ENCODE measurements around the gene PTN.

The PTN gene

DNA sequence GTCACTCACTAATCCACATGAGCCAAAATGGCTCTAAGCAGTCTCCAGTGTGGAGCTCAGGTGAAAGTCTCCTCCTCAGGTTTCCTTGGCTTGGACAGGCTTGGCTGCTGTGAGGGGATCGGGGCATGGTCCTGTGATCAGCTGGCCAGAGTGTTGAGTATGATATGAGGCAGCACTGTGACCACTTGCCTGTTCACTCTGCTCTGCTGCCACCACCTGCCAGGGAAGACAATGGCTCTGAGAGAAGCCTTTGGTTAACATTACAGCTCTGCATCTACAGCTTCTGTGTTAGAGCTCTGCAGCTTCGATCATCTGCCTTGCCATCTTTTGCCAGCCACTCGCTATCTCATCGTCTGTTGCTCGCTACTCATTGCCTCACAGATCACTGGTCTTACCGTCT lies 20.1 kb upstream of the PTN start:
- H3K36me3 ChIP-seq (replicated peaks in 1 of 2; ENCODE audit: control insufficient read depth in 2 of 2, insufficient read depth in 2 of 2, low read length in 2 of 2), result peaks cover 0 to 2% of the 10 kb centered on the region in 2 donors
- no peak overlapping the region for H3K4me2 ChIP-seq (ENCODE audit: insufficient read depth, low read length, poor library complexity, severe bottlenecking)
- no peak overlapping the region for H2BK15ac ChIP-seq (ENCODE audit: low read length)
- no peak overlapping the region for H3K18ac ChIP-seq (ENCODE audit: low read length)
- H3K14ac ChIP-seq (ENCODE audit: low read length), result no peak overlapping the region
- H3K4ac ChIP-seq (ENCODE audit: low read length), result no peak overlapping the region
- WGBS, 2 donors (ENCODE audit: extremely low coverage in 2 of 2, insufficient read length in 2 of 2, insufficient replicate concordance in 1 of 2), result no CpG with 5 or more reads among the region's 6 CpGs
- H4K91ac ChIP-seq (ENCODE audit: low read depth, low read length, poor library complexity), result no peak overlapping the region
- H3K9ac ChIP-seq (ENCODE audit: low read depth, low read length, poor library complexity), result no peak overlapping the region
- H3K27me3 ChIP-seq (ENCODE audit: control insufficient read depth in 3 of 3, insufficient read depth in 3 of 3, low read depth in 1 of 3, low read length in 3 of 3), result no peaks in the 10 kb centered on the region
- no peak for DNase-seq (ENCODE audit: low spot score)
- H2BK5ac ChIP-seq (ENCODE audit: low read length), result no peak overlapping the region
- no peak overlapping the region for H4K8ac ChIP-seq (ENCODE audit: low read depth, low read length)
- peaks cover 23 to 55% of the 10 kb centered on the region in 2 donors for H3K9me3 ChIP-seq (replicated peaks in 1 of 2; ENCODE audit: control insufficient read depth in 2 of 2, insufficient read depth in 1 of 2, low read depth in 1 of 2, low read length in 2 of 2)
- H3K27ac ChIP-seq (replicated peaks; ENCODE audit: low read length), result no peak overlapping the region
- no peak overlapping the region for H3K4me3 ChIP-seq (ENCODE audit: low read length in 2 of 2)
- no peaks in the 10 kb centered on the region for H3K4me1 ChIP-seq (ENCODE audit: control insufficient read depth in 2 of 2, insufficient read depth in 1 of 2, low read depth in 1 of 2, low read length in 2 of 2)
- H2BK120ac ChIP-seq (ENCODE audit: low read depth, low read length), result no peak overlapping the region
- H3K79me1 ChIP-seq (ENCODE audit: low read depth, low read length), result no peaks in the 10 kb centered on the region
- H2AK5ac ChIP-seq (ENCODE audit: low read depth, low read length), result no peak overlapping the region
- H2BK12ac ChIP-seq (ENCODE audit: low read length), result no peak overlapping the region
- H3K23ac ChIP-seq (ENCODE audit: low read depth, low read length, poor library complexity), result no peak overlapping the region
- no peak overlapping the region for H2AFZ ChIP-seq (ENCODE audit: low read length)

- Histone ChIP-seq H3K4me1 (ENCODE audit: control insufficient read depth in 2 of 2, insufficient read depth in 1 of 2, low read depth in 1 of 2, low read length in 2 of 2) (no peaks in the 10 kb centered on the region), H3K4ac (ENCODE audit: low read length) (no peak overlapping the region), H3K4me2 (ENCODE audit: insufficient read depth, low read length, poor library complexity, severe bottlenecking) (no peak overlapping the region), H3K9me3 (replicated peaks in 1 of 2; ENCODE audit: control insufficient read depth in 2 of 2, insufficient read depth in 1 of 2, low read depth in 1 of 2, low read length in 2 of 2) (peaks cover 24 to 60% of the 10 kb centered on the region in 2 donors), H4K8ac (ENCODE audit: low read depth, low read length) (no peak overlapping the region), H3K18ac (ENCODE audit: low read length) (no peak overlapping the region), H3K79me1 (ENCODE audit: low read depth, low read length) (no peaks in the 10 kb centered on the region), H2AK5ac (ENCODE audit: low read depth, low read length) (no peak overlapping the region), H3K9ac (ENCODE audit: low read depth, low read length, poor library complexity) (no peak overlapping the region), H3K36me3 (replicated peaks in 1 of 2; ENCODE audit: control insufficient read depth in 2 of 2, insufficient read depth in 2 of 2, low read length in 2 of 2) (peaks cover 0 to 2% of the 10 kb centered on the region in 2 donors), H3K27me3 (ENCODE audit: control insufficient read depth in 3 of 3, insufficient read depth in 3 of 3, low read depth in 1 of 3, low read length in 3 of 3) (no peaks in the 10 kb centered on the region), H2BK15ac (ENCODE audit: low read length) (no peak overlapping the region), H3K14ac (ENCODE audit: low read length) (no peak overlapping the region), H3K27ac (replicated peaks; ENCODE audit: low read length) (no peak overlapping the region), H2BK120ac (ENCODE audit: low read depth, low read length) (no peak overlapping the region), H3K23ac (ENCODE audit: low read depth, low read length, poor library complexity) (no peak overlapping the region), H2BK5ac (ENCODE audit: low read length) (no peak overlapping the region), H4K91ac (ENCODE audit: low read depth, low read length, poor library complexity) (no peak overlapping the region), H2BK12ac (ENCODE audit: low read length) (no peak overlapping the region), H3K4me3 (ENCODE audit: low read length in 2 of 2) (no peak overlapping the region), H2AFZ (ENCODE audit: low read length) (no peak overlapping the region)
- WGBS, 2 donors (ENCODE audit: extremely low coverage in 2 of 2, insufficient read length in 2 of 2, insufficient replicate concordance in 1 of 2), result 55 to 100% methylated on average over 1 of the region's 1 CpG
- peak; percentile 24 for DNase-seq (ENCODE audit: low spot score)
Observed at GRCh38 chr7:137360087-137360679, 16.6 kb upstream of the PTN start.

GRCh38 chr7:137354961-137355360 lies 11.4 kb upstream of the PTN start:
- DNase-seq (ENCODE audit: low spot score), result no peak
- H3K27me3 ChIP-seq (ENCODE audit: control insufficient read depth in 3 of 3, insufficient read depth in 3 of 3, low read depth in 1 of 3, low read length in 3 of 3), result no peaks in the 10 kb centered on the region
- H3K9ac ChIP-seq (ENCODE audit: low read depth, low read length, poor library complexity), result no peak overlapping the region
- no peak overlapping the region for H2BK15ac ChIP-seq (ENCODE audit: low read length)
- no peaks in the 10 kb centered on the region for H3K4me1 ChIP-seq (ENCODE audit: control insufficient read depth in 2 of 2, insufficient read depth in 1 of 2, low read depth in 1 of 2, low read length in 2 of 2)
- H2AFZ ChIP-seq (ENCODE audit: low read length), result no peak overlapping the region
- no peak overlapping the region for H3K23ac ChIP-seq (ENCODE audit: low read depth, low read length, poor library complexity)
- no peak overlapping the region for H3K4me3 ChIP-seq (ENCODE audit: low read length in 2 of 2)
- H2AK5ac ChIP-seq (ENCODE audit: low read depth, low read length), result no peak overlapping the region
- H3K4ac ChIP-seq (ENCODE audit: low read length), result no peak overlapping the region
- H3K18ac ChIP-seq (ENCODE audit: low read length), result no peak overlapping the region
- no peak overlapping the region for H4K91ac ChIP-seq (ENCODE audit: low read depth, low read length, poor library complexity)
- H3K14ac ChIP-seq (ENCODE audit: low read length), result no peak overlapping the region
- H3K27ac ChIP-seq (replicated peaks; ENCODE audit: low read length), result no peak overlapping the region
- no peak overlapping the region for H2BK120ac ChIP-seq (ENCODE audit: low read depth, low read length)
- no peak overlapping the region for H3K4me2 ChIP-seq (ENCODE audit: insufficient read depth, low read length, poor library complexity, severe bottlenecking)
- H2BK5ac ChIP-seq (ENCODE audit: low read length), result no peak overlapping the region
- H2BK12ac ChIP-seq (ENCODE audit: low read length), result no peak overlapping the region
- no peak overlapping the region for H4K8ac ChIP-seq (ENCODE audit: low read depth, low read length)
- no peaks in the 10 kb centered on the region for H3K36me3 ChIP-seq (replicated peaks in 1 of 2; ENCODE audit: control insufficient read depth in 2 of 2, insufficient read depth in 2 of 2, low read length in 2 of 2)
- H3K9me3 ChIP-seq (replicated peaks in 1 of 2; ENCODE audit: control insufficient read depth in 2 of 2, insufficient read depth in 1 of 2, low read depth in 1 of 2, low read length in 2 of 2), result peaks cover 7 to 22% of the 10 kb centered on the region in 2 donors
- no peaks in the 10 kb centered on the region for H3K79me1 ChIP-seq (ENCODE audit: low read depth, low read length)

GRCh38 chr7:137354396-137354795 lies 10.9 kb upstream of the PTN start:
- Histone ChIP-seq H3K36me3 (replicated peaks in 1 of 2; ENCODE audit: control insufficient read depth in 2 of 2, insufficient read depth in 2 of 2, low read length in 2 of 2) (no peaks in the 10 kb centered on the region), H3K79me1 (ENCODE audit: low read depth, low read length) (no peaks in the 10 kb centered on the region), H2BK120ac (ENCODE audit: low read depth, low read length) (no peak overlapping the region), H4K91ac (ENCODE audit: low read depth, low read length, poor library complexity) (no peak overlapping the region), H3K4me1 (ENCODE audit: control insufficient read depth in 2 of 2, insufficient read depth in 1 of 2, low read depth in 1 of 2, low read length in 2 of 2) (no peaks in the 10 kb centered on the region), H3K14ac (ENCODE audit: low read length) (no peak overlapping the region), H3K4ac (ENCODE audit: low read length) (no peak overlapping the region), H3K18ac (ENCODE audit: low read length) (no peak overlapping the region), H3K27me3 (ENCODE audit: control insufficient read depth in 3 of 3, insufficient read depth in 3 of 3, low read depth in 1 of 3, low read length in 3 of 3) (no peaks in the 10 kb centered on the region), H2AFZ (ENCODE audit: low read length) (no peak overlapping the region), H3K9me3 (replicated peaks in 1 of 2; ENCODE audit: control insufficient read depth in 2 of 2, insufficient read depth in 1 of 2, low read depth in 1 of 2, low read length in 2 of 2) (peaks cover 7 to 18% of the 10 kb centered on the region in 2 donors), H3K9ac (ENCODE audit: low read depth, low read length, poor library complexity) (no peak overlapping the region), H2BK5ac (ENCODE audit: low read length) (no peak overlapping the region), H2BK12ac (ENCODE audit: low read length) (no peak overlapping the region), H3K4me3 (ENCODE audit: low read length in 2 of 2) (no peak overlapping the region), H2BK15ac (ENCODE audit: low read length) (no peak overlapping the region), H3K27ac (replicated peaks; ENCODE audit: low read length) (no peak overlapping the region), H3K23ac (ENCODE audit: low read depth, low read length, poor library complexity) (no peak overlapping the region), H4K8ac (ENCODE audit: low read depth, low read length) (no peak overlapping the region), H2AK5ac (ENCODE audit: low read depth, low read length) (no peak overlapping the region), H3K4me2 (ENCODE audit: insufficient read depth, low read length, poor library complexity, severe bottlenecking) (no peak overlapping the region)
- DNase-seq (ENCODE audit: low spot score), result no peak
- WGBS, 2 donors (ENCODE audit: extremely low coverage in 2 of 2, insufficient read length in 2 of 2, insufficient replicate concordance in 1 of 2), result no CpG with 5 or more reads among the region's 5 CpGs

Measured in neuronal stem cell (in vitro differentiated cells).